ENCODE data around the gene ACSBG1.
"Not testable (repeated sequence)": the region's sequence is repeated elsewhere in the genome, so short reads cannot be mapped to it uniquely, and the experiment has no call there.

Gene ACSBG1

DNA sequence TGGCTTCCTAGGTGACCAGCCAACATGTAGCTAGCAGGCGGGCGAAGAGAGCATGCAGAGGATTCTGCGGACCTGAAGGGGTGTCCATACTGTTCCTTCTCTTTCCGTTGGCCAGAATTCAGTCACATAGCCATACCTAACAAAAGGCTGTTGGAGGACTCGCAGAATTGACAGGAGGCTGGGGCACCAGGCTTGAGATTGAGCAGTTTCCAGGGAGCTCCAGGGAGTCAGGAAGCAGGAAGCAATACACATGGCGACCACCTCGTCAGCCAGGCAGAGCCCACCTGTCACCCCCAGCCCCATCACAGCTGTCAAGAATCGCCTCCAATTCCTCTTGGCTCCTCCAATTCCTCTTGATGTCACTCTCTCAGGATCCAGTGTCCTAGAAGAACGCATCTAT, 16.8 kb upstream of the ACSBG1 start:
- TF ChIP-seq, protein P1, sequence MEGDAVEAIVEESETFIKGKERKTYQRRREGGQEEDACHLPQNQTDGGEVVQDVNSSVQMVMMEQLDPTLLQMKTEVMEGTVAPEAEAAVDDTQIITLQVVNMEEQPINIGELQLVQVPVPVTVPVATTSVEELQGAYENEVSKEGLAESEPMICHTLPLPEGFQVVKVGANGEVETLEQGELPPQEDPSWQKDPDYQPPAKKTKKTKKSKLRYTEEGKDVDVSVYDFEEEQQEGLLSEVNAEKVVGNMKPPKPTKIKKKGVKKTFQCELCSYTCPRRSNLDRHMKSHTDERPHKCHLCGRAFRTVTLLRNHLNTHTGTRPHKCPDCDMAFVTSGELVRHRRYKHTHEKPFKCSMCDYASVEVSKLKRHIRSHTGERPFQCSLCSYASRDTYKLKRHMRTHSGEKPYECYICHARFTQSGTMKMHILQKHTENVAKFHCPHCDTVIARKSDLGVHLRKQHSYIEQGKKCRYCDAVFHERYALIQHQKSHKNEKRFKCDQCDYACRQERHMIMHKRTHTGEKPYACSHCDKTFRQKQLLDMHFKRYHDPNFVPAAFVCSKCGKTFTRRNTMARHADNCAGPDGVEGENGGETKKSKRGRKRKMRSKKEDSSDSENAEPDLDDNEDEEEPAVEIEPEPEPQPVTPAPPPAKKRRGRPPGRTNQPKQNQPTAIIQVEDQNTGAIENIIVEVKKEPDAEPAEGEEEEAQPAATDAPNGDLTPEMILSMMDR (conservative IDR thresholded peaks at IDR 0.05) = no peak
- no peak for TF ChIP-seq ZFX (IDR thresholded peaks at IDR 0.05)
- H3K27ac ChIP-seq = no peak overlapping the region

DNA sequence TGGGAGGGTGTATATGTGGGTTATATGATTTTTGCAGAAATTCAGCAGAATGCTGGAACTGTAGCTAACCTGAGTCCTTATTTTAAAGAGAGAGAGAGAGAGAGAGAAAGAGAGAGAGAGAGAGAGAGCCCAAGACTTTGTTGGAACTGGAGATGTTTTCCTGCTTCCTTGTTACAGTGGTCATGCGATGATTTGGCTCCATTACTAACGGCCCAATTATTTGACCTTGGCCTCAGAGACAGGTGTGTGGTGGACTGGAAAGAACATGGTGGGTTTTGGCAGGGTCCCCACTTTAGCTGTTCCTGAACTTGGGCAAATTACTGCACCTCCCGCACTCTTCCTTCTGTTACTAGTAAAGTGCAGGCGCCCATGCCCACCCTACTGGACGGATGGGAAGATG, 14.8 kb upstream of the ACSBG1 start:
- 0 out of 2 replicates have a peak overlapping the region, but pooled peaks have one; percentile 7 for H3K27ac ChIP-seq
- TF ChIP-seq, protein P1 (conservative IDR thresholded peaks at IDR 0.05) = no peak
- no peak for TF ChIP-seq ZFX (IDR thresholded peaks at IDR 0.05)

DNA sequence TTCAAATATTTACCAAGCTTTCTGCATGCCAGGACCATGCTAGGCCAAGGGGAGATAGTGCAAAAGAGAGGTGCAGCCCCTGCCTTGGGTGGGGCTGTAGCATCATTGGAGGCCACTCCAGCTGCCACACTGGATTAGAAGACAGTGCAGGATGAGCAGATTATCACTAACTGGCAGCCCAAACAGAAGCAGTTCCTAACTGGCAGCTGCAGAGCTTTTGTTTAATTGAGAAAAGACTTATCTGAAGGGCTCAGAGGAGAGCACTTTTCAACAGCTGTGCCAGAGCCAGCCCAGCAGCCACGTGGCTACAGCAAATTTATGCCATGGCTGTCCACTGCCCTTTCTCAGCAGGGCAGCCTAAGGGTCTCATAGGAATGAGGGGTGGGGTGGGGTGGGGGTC, 13.5 kb upstream of the ACSBG1 start:
- TF ChIP-seq, protein P1 (conservative IDR thresholded peaks at IDR 0.05) = no peak
- TF ChIP-seq ZFX (IDR thresholded peaks at IDR 0.05) = no peak

DNA sequence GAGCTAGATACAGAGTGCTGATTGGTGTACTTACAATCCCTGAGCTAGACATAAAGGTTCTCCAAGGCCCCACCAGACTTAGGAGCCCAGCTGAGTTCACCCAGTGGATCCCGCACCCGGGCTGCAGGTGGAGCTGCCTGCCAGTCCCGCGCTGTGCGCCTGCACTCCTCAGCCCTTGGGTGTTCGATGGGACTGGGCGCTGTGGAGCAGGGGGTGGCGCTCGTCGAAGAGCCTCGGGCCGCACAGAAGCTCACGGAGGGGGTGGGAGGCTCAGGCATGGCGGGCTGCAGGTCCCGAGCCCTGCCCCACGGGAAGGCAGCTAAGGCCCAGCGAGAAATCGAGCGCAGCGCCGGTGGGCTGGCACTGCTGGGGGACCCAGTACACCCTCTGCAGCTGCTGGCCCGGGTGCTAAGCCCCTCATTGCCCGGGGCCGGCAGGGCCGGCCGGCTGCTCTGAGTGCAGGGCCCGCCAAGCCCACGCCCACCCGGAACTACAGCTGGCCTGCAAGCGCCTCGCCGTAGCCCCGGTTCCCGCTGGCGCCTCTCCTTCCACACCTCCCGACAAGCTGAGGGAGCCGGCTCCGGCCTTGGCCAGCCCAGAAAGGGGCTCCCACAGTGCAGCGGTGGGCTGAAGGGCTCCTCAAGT, 11.7 kb upstream of the ACSBG1 start:
- H3K27ac ChIP-seq = not testable (repeated sequence)

More for the DNA sequence above, 13.5 kb upstream of the ACSBG1 start:
- H3K27ac ChIP-seq = no peak overlapping the region

DNA sequence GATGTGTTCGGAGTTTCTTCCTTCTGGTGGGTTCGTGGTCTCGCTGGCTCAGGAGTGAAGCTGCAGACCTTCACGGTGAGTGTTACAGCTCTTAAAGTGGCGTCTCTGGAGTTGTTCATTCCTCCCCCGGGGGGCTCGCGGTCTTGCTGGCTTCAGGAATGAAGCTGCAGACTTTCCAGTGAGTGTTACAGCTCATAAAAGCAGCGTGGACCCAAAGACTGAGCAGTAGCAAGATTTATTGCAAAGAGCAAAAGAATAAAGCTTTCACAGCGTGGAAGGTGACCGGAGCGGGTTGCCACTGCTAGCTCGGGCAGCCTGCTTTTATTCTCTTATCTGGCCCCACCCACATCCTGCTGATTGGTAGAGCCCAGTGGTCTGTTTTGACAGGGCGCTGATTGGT, 11.0 kb upstream of the ACSBG1 start:
- not testable (repeated sequence) for H3K27ac ChIP-seq

DNA sequence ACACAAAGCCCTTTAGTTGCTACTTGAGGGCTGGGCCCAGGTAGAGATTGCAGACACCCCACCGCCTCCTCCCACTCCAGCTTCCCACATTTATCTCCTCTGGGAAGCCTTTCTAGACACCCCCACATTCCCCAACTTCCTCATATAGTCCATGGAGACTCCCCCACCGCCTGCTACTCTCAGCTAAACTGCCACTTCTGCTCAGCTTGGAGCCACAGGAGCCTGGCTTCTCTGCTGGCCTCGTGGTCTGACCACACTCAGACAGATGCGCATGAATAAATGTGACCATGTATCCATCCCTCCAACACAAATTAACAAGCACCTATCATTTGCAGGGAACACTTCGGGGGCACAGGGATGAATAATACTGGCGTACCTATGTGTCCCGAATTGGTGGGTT, 10.5 kb upstream of the ACSBG1 start:
- no peak overlapping the region for H3K27ac ChIP-seq
- no peak for TF ChIP-seq ZFX (IDR thresholded peaks at IDR 0.05)
- TF ChIP-seq, protein P1 (conservative IDR thresholded peaks at IDR 0.05) = no peak

DNA sequence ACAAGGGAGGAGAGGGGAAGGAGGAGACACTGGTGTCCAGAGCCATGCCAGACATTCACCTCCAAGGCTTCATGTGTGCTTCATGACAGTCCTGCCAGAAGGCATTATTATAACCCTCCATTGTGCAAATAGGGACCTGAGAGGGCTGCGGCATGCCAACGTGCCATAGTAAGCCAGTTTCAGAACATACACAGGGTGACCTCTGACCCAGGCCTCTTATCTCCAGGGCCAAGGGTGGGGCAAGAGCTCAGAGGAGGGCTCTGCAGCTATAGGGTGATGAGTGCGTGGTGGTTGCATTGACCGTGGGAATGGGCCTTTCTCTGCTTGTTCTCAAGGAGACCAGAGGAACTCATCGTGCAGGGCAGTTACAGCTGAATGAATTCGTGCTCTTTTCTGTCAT, 9.7 kb upstream of the ACSBG1 start:
- no peak for TF ChIP-seq ZFX (IDR thresholded peaks at IDR 0.05)
- TF ChIP-seq, protein P1 (conservative IDR thresholded peaks at IDR 0.05) = no peak
- no peak overlapping the region; the same call in 1 of the 2 replicates for H3K27ac ChIP-seq

DNA sequence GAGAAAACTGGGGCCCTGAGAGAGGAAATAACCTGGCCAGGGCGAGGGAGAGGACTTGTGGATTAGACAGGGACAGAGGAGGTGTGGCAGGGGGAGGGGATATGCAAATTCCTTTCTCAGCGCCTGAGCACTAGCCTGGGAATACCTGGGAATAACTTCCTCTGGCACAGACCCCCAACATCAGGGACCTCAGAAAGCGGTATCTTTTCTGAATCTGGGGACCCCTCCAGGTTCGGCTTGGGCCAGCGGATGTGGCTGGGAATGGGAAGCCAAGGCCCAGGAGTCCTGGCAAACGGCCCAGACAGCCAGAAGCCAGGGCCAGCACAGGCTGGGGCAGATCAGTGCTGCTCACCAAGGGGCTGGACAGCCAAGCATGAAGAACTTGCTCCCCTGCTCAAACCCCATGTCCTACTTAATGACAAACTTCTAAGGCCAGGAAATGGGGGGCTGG, 9.2 kb upstream of the ACSBG1 start:
- TF ChIP-seq, protein P1 (conservative IDR thresholded peaks at IDR 0.05) = no peak
- no peak for TF ChIP-seq ZFX (IDR thresholded peaks at IDR 0.05)
- H3K27ac ChIP-seq = no peak overlapping the region; the same call in 1 of the 2 replicates
